ENCODE results near the gene CNTNAP5.

Gene CNTNAP5

DNA sequence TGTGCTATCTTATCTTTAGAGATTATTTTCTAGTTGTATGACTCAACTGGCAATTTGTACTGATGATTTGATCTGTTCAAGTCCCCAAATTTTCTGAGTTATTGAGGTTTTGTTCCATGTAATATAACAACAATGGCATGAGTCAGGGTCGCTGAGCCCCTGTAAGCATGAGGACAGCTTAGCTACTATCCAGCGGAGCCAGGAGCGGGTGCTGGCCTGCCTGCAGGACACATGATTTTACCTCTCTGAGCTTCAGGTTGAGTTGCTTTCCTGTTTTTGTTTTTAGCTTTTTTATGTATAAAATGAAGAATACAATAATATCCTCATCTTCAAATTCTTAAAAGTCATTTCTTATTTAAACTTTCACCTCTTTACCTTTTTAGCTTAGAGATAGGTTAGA lies 561.1 kb downstream of the CNTNAP5 start:
- CTCF ChIA-PET = no interaction called here
- POLR2A ChIA-PET = no interaction called here
- TF ChIP-seq FOXM1 (IDR thresholded peaks at IDR 0.05; ENCODE audit: borderline replicate concordance) (no peak), SUZ12 (IDR thresholded peaks at IDR 0.05) (no peak), ARNT (IDR thresholded peaks at IDR 0.05) (no peak), SP1 (IDR thresholded peaks at IDR 0.05) (no peak), HDGF (IDR thresholded peaks at IDR 0.05; ENCODE audit: borderline replicate concordance) (no peak), CTBP1 (IDR thresholded peaks at IDR 0.05; ENCODE audit: borderline replicate concordance) (no peak), FOXA1 (IDR thresholded peaks at IDR 0.05) (no peak), FOXK2 (IDR thresholded peaks at IDR 0.05) (no peak), NFRKB (IDR thresholded peaks at IDR 0.05) (no peak), ELF4 (IDR thresholded peaks at IDR 0.05) (no peak), L3MBTL2 (conservative IDR thresholded peaks at IDR 0.05) (no peak)
- TF ChIP-seq, protein P1, sequence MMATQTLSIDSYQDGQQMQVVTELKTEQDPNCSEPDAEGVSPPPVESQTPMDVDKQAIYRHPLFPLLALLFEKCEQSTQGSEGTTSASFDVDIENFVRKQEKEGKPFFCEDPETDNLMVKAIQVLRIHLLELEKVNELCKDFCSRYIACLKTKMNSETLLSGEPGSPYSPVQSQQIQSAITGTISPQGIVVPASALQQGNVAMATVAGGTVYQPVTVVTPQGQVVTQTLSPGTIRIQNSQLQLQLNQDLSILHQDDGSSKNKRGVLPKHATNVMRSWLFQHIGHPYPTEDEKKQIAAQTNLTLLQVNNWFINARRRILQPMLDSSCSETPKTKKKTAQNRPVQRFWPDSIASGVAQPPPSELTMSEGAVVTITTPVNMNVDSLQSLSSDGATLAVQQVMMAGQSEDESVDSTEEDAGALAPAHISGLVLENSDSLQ (IDR thresholded peaks at IDR 0.05) = no peak
- DNase-seq (ENCODE audit: extremely low spot score) = no peak

DNA sequence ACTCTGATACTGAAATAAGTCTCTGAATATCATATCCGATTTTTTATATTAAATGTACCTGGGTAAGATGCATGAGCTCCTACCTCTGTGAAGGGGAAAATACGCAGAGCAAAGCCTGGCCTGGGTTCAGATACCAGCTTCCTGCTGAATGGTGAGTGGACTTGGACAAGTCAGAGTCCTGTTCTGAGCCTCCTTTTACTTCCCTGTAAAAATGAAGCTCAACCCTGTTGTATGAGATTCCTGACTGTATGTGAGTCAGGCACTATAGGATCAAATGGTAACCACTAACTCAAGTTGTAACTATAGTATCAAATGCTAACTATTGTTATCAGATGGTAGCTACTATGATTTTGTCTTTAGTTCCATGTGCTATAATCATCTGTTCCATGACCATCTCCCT lies 561.7 kb downstream of the CNTNAP5 start:
- DNase-seq (ENCODE audit: extremely low spot score) = no peak
- ChIA-PET CTCF (no interaction called here), POLR2A (no interaction called here)
- no peak for TF ChIP-seq FOXK2 (IDR thresholded peaks at IDR 0.05)

DNA sequence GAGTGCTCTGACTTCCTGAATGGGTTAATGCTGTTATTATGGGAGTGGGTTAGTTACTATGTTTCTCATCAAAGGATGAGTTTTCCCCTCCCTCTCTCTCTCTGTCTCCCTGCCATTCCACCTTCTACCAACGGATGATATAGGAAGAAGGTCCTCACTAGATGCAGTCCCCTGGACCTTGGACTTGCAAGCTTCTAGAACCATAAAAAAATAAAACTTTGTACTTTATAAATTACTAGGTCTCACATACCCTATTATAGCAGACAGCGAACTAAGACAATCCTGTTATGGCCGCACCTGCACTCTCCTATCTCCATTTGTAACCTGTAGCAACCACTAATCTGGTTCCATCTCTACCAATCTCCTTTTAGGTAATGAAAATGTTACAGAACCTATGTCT lies 564.9 kb downstream of the CNTNAP5 start:
- no peak for TF ChIP-seq TARDBP (IDR thresholded peaks at IDR 0.05)
- TF ChIP-seq ELF4 (IDR thresholded peaks at IDR 0.05) = no peak
- TF ChIP-seq, protein P1 (IDR thresholded peaks at IDR 0.05) = no peak
- no peak for DNase-seq (ENCODE audit: extremely low spot score)
- POLR2A ChIA-PET = no interaction called here
- CTCF ChIA-PET = no interaction called here

DNA sequence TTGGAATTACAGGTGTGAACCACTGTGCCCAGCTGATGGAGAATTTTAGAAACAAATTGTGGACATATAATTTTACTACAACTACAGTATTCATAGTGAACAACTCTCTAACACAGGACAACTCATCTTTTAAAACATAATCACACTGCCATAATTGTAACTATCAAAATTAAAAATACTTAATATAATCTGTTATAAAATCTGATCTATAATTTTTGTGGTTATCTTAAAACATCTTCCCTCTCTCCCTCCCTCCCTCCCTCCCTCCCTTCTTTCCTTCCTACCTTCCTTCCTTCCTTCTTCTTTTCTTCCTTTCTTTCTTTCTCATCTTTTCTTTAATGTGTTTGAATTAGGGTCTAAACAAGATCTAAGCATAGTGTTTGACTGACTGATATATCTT lies 577.7 kb downstream of the CNTNAP5 start:
- CTCF ChIA-PET = no interaction called here
- POLR2A ChIA-PET = no interaction called here
- TF ChIP-seq BHLHE40 (IDR thresholded peaks at IDR 0.05; ENCODE audit: borderline replicate concordance) (no peak), CTBP1 (IDR thresholded peaks at IDR 0.05; ENCODE audit: borderline replicate concordance) (no peak)
- TF ChIP-seq, protein P1 (IDR thresholded peaks at IDR 0.05) = no peak
- DNase-seq (ENCODE audit: extremely low spot score) = no peak

DNA sequence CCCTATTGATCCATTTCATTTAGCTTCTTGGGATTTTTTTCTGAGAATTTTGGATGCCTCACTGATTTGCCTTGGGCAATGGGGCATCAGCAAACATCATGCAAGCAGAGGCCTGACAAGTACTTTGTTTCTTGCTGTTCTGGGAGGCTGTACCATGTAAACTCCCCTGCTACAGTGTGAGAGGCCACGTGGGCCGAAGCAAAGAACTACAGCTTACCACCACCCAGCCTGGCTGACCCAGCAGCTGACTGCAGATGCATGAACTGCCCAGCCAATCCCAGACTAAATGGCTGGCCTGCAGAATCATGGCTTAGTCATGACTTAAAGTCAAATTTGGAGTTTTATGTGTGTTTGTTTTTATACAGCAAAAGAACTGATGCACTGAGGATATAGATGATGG lies 579.9 kb downstream of the CNTNAP5 start:
- no peak for TF ChIP-seq ELF4 (IDR thresholded peaks at IDR 0.05)
- TF ChIP-seq BHLHE40 (IDR thresholded peaks at IDR 0.05; ENCODE audit: borderline replicate concordance) = no peak
- POLR2A ChIA-PET = no interaction called here
- CTCF ChIA-PET = no interaction called here
- DNase-seq (ENCODE audit: extremely low spot score) = no peak

DNA sequence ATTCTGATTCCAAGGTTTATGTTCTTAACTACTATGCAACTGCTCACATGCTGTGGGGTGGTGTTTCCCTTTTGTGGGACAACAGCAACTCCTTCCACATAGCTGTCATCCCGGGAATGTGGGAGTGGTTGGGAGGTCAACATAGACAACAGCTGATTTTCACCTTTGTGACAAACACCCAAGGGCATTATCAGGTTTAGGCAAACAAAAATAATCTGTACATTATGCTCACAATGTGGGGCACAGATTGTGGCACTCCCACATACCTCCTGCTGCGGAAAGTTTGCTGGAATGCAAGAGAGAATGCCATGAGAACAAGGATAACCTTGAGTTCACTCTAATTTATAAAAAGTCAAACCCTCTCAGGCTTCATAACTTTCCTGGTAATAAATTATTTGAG lies 582.6 kb downstream of the CNTNAP5 start:
- ChIA-PET CTCF (no interaction called here), POLR2A (no interaction called here)
- DNase-seq (ENCODE audit: extremely low spot score) = no peak
- no peak for TF ChIP-seq ZNF384 (IDR thresholded peaks at IDR 0.05)
- TF ChIP-seq BHLHE40 (IDR thresholded peaks at IDR 0.05; ENCODE audit: borderline replicate concordance) = no peak
- no peak for TF ChIP-seq CTBP1 (IDR thresholded peaks at IDR 0.05; ENCODE audit: borderline replicate concordance)
- no peak for TF ChIP-seq FOXM1 (IDR thresholded peaks at IDR 0.05; ENCODE audit: borderline replicate concordance)

DNA sequence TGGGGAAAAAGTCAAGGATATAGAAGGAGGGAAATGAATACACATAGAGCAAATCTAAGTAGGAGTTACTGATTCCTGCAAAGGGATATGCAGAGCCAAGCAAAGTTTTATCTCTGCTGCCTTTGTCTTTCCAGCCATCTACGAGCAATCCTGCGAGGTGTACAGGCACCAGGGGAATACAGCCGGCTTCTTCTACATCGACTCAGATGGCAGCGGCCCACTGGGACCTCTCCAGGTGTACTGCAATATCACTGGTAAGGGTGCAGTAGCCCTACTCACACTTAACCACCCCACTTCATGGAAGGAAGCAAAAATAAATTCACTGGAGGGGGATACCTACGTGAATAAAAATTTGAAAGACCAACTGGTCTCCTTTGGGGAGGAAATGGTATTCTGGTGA lies 584.6 kb downstream of the CNTNAP5 start:
- ChIA-PET POLR2A (no interaction called here), CTCF (no interaction called here)
- TF ChIP-seq FOXK2 (IDR thresholded peaks at IDR 0.05) = no peak
- TF ChIP-seq BHLHE40 (IDR thresholded peaks at IDR 0.05; ENCODE audit: borderline replicate concordance) = no peak
- TF ChIP-seq NFRKB (IDR thresholded peaks at IDR 0.05) = no peak
- TF ChIP-seq TARDBP (IDR thresholded peaks at IDR 0.05) = no peak
- TF ChIP-seq SP1 (IDR thresholded peaks at IDR 0.05) = no peak
- TF ChIP-seq ELF4 (IDR thresholded peaks at IDR 0.05) = no peak
- no peak for DNase-seq (ENCODE audit: extremely low spot score)

DNA sequence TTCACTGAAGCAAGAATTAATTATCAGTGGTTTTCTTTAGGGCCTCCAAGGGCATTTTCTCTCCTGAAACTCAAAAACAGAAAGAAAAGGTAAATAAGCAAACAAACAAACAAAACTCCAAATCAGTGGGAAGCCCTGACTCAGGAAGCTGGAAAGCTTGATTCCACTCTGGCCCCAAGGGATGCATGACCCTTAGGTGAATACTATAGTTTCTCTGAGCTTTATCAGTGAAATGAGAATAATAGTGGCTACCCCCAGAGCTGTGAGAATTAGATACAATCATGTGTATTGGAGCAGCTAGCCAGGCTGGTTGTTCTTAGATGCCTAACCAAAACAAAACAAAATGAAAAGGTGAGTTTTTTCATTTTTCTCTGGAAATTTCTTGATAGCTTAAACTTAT lies 585.1 kb downstream of the CNTNAP5 start:
- TF ChIP-seq TARDBP (IDR thresholded peaks at IDR 0.05) (no peak), HDGF (IDR thresholded peaks at IDR 0.05; ENCODE audit: borderline replicate concordance) (no peak), ZNF384 (IDR thresholded peaks at IDR 0.05) (no peak), NFRKB (IDR thresholded peaks at IDR 0.05) (no peak), BHLHE40 (IDR thresholded peaks at IDR 0.05; ENCODE audit: borderline replicate concordance) (no peak), FOXM1 (IDR thresholded peaks at IDR 0.05; ENCODE audit: borderline replicate concordance) (no peak), SUZ12 (IDR thresholded peaks at IDR 0.05) (no peak), FOXA1 (IDR thresholded peaks at IDR 0.05) (no peak)
- TF ChIP-seq, protein P1 (IDR thresholded peaks at IDR 0.05) = no peak
- no peak for DNase-seq (ENCODE audit: extremely low spot score)
- CTCF ChIA-PET = no interaction called here

More for the DNA sequence above, 585.1 kb downstream of the CNTNAP5 start:
- POLR2A ChIA-PET = no interaction called here

All from HEK293T (cell line).